Measurements from ENCODE around the gene PGGHG.
"Not testable (repeated sequence)": the region's sequence is repeated elsewhere in the genome, so short reads cannot be mapped to it uniquely, and the experiment has no call there.

PGGHG gene

GRCh38 chr11:325796-326591, 37.1 kb downstream of the PGGHG start:
- TF ChIP-seq CTCF (IDR thresholded peaks at IDR 0.05; ENCODE audit: borderline replicate concordance, control extremely low read depth, extremely low read depth, insufficient read depth, missing control alignments) = no peak
- no peak for DNase-seq (ENCODE audit: low spot score)
- in situ Hi-C loops (cut with MboI; ENCODE audit: low sequenced_read_pairs, unreplicated experiment) = no loop called here

GRCh38 chr11:326592-326841, 37.6 kb downstream of the PGGHG start:
- no peak for DNase-seq (ENCODE audit: low spot score)
- in situ Hi-C loops (cut with MboI; ENCODE audit: low sequenced_read_pairs, unreplicated experiment) = no loop called here
- no peak for TF ChIP-seq CTCF (IDR thresholded peaks at IDR 0.05; ENCODE audit: borderline replicate concordance, control extremely low read depth, extremely low read depth, insufficient read depth, missing control alignments)

- DNase-seq (ENCODE audit: low spot score) = peak; percentile 88
- TF ChIP-seq CTCF (IDR thresholded peaks at IDR 0.05; ENCODE audit: borderline replicate concordance, control extremely low read depth, extremely low read depth, insufficient read depth, missing control alignments) = no peak
- in situ Hi-C loops (cut with MboI; ENCODE audit: low sequenced_read_pairs, unreplicated experiment) = no loop called here
These were observed 38.1 kb downstream of the PGGHG start for GRCh38 chr11:326842-327580.

DNA sequence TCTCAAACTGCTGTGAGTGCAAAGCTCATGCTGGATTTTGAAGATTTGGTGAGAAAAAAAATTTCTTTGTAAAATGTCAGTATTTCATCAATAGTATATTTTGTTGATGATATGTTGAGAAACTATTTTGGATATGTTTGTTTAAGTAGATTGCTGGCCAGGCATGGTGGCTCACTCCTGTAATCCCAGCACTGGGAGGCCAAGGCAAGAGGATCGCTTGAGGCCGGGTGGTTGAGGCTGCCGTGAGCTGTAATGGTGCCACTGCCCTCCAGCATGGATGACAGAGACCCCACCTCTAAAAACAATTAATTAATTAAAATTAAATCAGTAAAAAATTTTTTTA, 38.6 kb downstream of the PGGHG start:
- no peak for TF ChIP-seq CTCF (IDR thresholded peaks at IDR 0.05; ENCODE audit: borderline replicate concordance, control extremely low read depth, extremely low read depth, insufficient read depth, missing control alignments)
- DNase-seq (ENCODE audit: low spot score) = no peak
- in situ Hi-C loops (cut with MboI; ENCODE audit: low sequenced_read_pairs, unreplicated experiment) = no loop called here

- in situ Hi-C loops (cut with MboI; ENCODE audit: low sequenced_read_pairs, unreplicated experiment) = no loop called here
- TF ChIP-seq CTCF (IDR thresholded peaks at IDR 0.05; ENCODE audit: borderline replicate concordance, control extremely low read depth, extremely low read depth, insufficient read depth, missing control alignments) = no peak
- no peak for DNase-seq (ENCODE audit: low spot score)
These were observed 39.1 kb downstream of the PGGHG start for GRCh38 chr11:328012-328411.

GRCh38 chr11:328516-329100, 39.7 kb downstream of the PGGHG start:
- in situ Hi-C loops (cut with MboI; ENCODE audit: low sequenced_read_pairs, unreplicated experiment); DNase-seq (ENCODE audit: low spot score): not testable (repeated sequence)

DNA sequence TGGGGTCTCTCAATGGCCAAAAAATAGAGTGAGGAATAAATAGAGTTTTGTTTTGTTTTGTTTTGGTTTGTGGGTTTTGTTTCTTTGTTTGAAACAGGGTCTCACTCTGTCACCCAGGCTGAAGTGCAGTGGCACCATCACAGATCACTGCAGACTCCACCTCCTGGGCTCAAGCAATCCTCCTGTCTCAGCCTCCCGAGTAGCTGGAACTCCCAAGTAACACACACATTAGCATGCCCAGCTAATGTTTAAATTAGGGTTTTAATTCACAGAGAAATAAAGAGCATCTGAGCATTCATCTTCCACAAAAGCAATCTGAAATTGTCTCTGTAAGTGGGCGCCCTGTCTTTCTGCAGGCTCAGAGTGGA, 40.9 kb downstream of the PGGHG start:
- no peak for TF ChIP-seq CTCF (IDR thresholded peaks at IDR 0.05; ENCODE audit: borderline replicate concordance, control extremely low read depth, extremely low read depth, insufficient read depth, missing control alignments)
- DNase-seq (ENCODE audit: low spot score) = no peak
- in situ Hi-C loops (cut with MboI; ENCODE audit: low sequenced_read_pairs, unreplicated experiment) = no loop called here

All from GM13976 (cell line).